ENCODE results near the gene IRF4.

DNA sequence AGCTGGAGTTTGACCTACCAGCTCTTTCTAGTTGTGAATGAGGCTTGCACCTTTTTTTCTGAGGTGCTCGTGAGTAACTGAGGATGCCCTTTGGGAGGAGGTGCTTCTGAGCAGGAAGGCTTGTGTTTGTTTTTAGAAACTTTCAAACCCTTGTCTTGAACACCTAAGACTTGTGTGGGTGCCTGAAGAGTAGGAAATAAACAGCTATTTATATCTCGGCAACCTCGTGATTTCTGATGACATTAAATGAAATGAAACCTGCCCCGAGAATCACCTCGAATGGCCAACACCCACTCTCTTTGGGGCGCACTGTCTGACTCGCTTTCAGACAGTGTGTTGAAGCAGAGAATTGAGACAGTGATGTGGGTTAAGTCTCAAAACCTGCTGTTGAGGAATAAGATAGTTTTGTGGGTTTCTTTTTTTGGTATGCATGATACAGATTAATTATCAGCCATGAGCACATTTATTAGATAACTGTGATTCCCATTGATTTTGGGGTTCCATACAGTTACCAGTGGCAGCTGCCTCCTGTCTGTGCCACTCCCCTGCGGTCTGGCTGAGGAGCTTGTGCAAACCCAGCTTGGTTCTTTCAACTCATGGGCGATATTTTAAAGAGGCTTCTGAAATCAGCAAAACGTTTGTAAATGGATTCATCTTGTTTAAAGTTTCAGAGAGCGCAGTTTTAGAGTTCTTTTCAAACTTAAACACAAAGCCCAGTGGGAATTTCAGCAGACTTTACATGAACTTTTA lies 8.4 kb downstream of the IRF4 start:
- no peak for TF ChIP-seq BHLHE40 (IDR thresholded peaks at IDR 0.05; ENCODE audit: borderline replicate concordance)
- no peak for TF ChIP-seq CTBP1 (IDR thresholded peaks at IDR 0.05; ENCODE audit: borderline replicate concordance)
- TF ChIP-seq FOXK2 (IDR thresholded peaks at IDR 0.05) = no peak
- TF ChIP-seq HDGF (IDR thresholded peaks at IDR 0.05; ENCODE audit: borderline replicate concordance) = no peak
- no peak for TF ChIP-seq TARDBP (IDR thresholded peaks at IDR 0.05)

All from HEK293T (cell line).